ENCODE data around the gene CSNK1A1L.

CSNK1A1L gene

DNA sequence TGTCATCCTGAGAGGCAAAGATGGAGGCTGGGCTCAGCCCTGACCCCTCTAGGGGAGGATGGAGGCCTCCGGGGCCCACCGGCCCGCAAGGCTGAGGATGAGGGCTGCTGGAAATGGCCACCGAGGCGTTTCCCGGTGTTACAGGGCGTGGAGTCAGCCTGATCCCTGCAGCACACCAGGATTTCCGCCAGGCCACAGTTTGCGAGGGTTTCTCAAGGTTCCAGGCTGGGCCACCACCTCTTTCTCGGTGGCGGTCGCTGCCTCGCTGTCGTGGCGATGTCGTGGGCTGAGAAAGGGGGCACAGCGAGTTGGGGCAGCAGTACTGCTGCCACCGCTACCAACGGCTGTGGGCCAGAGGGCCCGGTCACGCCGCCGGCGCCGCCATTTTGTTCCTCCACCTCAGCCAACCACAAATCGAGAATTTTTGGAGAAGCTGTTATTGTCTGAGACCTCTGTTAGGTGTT, at the start of gene CSNK1A1L:
CSNK1A1L (minus strand) TSS at position 414 of the 464 bp plus-strand sequence; CDS start at position 6, 408 bp downstream.
- no peak for DNase-seq

DNA sequence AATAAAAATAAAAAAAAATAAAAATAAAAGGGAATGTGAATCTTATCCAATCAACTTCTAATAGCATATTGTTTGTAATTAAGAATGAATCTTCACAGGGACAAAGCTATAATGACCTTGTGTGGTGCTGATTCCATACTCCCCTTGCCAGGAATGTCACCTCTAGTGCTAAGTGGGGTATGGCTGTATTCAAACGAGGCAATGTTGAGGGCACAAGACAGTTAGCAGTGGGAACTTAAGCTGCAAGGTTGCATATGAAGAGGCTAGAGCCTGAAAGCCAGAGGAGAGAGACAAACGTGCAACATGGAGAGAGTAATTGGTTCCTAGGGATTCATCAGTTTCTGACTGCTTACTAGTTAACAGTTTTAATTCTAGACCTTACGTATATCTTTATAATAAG, 43.9 kb upstream of the CSNK1A1L start:
- no peak for DNase-seq

DNA sequence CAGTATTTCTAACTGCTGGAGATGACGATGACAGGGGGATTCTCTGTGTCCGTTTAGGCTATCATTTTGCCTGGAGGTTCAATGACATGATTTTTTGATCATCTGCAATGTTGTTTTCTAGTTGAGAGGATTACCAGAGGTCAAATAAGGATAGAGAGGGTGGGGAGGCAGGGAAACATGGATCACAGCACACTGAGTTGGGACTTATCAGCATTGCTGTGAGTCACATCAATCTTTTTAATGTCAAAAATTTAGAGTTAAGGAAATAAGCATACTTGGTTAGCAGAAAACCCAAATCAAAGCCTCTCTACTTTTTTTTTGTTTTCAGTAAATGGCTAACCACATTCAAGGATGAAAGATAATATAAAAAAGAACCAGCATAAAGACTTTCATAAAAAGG, 43.0 kb upstream of the CSNK1A1L start:
- DNase-seq = no peak

DNA sequence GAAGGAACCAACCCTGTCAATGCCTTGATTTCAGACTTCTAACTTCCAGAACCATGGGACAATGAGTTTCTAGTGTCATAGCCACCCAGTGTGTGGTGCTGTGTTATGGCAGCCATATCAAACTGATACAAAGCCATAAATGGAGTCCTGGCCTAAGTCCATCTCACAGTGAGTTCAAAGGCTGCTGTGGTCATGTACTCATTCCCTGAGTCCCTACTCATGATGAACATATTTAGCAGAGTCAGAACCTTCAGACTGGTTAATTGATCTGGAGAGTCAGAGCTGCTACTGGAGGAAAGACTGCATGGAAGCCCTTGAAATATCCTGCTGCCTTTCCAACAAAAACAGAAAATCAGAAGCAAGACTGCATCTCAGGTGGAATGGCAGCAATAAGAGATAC, 39.2 kb upstream of the CSNK1A1L start:
- no peak for DNase-seq

DNA sequence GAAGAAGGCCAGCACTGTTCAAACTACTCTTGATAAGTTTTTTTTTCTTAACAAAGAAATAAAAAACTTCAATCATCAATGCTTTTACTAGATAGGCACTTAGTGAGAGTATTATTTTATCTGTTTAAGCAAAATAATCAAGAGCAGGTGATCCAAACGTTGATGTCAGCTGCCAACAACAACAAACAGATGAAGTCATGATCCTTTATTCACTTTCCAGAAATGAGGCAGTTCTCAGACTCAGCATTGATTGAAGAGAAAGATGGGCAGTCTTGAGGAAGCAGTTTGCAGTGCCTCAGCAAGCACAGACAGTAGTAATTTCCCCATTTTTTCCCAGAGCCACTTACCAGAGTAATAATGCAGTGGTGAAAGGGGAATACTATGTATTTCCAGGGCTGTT, 38.4 kb upstream of the CSNK1A1L start:
- no peak for DNase-seq

DNA sequence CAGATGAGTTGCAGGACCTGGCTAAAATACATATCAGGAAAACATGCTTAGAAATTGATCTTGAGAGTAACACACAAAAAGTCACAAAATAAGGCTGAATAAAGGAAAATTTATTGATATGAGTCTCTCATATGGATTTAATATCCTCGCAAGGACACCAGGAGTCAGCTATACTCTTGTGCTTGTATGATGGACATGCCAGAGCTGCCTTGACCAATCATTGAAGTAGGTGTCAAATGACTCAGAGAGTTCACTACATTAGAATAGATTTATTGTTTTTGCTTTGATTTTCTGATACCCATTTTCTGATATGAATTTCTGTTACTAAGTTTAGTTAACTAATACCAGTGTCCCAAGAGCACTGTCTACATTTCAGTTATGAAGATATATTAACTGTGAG, 37.4 kb upstream of the CSNK1A1L start:
- DNase-seq = no peak

DNA sequence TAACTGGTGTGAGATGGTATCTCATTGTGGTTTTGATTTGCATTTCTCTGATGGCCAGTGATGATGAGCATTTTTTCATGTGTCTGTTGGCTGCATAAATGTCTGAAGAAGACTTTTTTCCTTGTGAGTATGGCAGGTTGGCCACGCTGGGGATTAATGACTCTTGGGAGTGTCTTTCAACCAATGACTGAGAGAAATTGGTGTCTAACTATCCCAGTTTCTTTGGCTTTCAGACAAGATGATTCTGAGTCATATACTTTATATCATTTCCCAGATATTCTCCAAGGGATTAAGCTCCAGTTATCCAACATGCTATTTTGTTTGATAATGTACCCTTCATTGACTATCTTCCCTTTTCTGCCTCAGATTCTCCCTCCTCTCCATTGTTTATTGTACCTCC, 35.5 kb upstream of the CSNK1A1L start:
- DNase-seq = no peak

DNA sequence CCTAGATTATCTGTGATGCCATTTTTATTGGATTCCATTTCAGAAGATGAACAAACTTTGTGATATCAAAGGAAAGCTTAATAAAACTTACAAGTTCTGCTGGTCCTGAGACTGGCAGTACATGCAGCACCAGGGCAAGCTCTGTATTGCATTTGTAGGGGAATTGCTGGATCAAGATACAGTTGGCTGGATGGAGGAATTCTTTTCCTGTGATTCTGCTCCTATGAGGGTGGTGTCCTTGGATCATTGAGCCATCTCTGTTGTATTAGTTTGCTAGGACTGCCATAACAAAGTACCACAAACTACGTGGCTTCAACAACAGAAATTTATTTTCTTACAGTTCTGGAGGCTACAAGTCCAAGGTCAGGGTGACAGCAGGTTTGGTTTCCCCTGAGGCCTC, 33.9 kb upstream of the CSNK1A1L start:
- DNase-seq = no peak

DNA sequence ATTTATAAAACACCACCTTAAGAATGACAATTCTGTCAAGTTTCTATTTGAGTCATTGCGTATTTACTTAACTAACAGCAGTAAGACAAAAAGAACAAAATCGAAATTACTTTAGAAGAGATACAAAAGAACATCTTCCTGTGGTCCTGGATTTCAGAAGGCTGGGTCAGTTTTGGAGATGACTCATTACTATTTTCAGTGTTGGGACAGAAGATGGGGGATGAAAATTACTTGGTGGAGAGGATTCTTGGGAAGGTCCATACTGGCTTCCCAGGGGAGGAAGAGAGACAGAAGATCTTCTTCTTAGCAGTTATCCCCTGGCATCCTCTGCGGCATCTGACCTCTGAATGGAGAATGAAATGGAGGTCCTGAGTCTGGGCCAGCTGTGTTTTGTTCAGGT, 33.5 kb upstream of the CSNK1A1L start:
- DNase-seq = no peak

DNA sequence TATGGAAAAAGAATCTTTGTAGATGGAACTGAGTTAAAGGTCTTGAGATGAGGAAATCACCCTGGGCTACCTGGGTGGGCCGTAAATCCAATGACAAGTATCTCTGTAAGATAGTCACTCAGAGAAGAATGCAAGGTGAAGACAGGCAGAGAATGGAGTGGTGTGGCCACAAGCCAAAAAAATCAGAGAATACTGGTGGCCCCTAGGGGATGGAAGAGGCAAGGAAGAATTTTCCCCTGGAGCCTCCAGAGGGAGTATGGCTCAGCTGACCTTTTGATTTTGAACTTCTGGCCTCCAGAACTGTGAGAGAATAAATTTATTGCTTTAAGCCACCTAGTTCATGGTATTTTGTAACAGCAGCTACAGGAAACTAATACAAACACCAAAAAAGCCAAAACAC, 32.7 kb upstream of the CSNK1A1L start:
- no peak for DNase-seq

DNA sequence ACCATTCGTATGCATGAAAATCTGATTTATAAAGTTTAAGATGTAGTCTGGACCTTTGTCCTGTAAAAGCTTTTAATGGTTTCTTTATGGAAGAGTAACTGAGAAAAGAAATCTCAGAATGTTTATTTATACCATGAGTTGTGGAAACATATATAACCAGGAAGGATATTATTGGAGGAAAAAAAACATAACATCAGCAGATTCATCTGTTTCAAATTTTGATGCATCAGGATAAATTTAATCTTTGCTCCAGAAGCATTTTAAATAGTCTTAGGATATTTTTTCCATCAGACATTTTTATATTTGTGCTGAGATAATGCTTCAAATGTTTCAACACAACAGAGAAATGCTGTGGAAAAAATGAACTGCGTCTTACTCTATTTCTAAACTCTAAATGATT, 31.2 kb upstream of the CSNK1A1L start:
- no peak for DNase-seq

DNA sequence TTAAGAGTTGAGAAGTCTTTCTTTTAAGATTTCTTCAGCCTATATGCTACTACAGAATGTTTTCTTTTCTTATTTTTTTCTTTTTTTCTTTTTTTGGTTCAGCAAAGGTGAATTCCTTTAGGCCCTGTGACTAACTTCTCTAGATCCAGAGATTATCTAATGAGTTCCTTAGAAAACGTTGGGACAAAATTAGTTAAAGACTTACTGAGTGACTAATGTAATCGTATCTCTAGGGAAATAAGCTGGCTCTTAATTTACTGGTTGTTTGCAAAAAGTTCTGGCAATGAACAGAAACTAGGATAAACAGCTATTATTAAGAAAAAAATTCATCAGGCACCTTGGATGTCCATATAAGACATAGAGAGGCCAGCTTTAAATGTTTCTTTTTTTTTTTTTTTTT, 30.7 kb upstream of the CSNK1A1L start:
- DNase-seq = no peak

DNA sequence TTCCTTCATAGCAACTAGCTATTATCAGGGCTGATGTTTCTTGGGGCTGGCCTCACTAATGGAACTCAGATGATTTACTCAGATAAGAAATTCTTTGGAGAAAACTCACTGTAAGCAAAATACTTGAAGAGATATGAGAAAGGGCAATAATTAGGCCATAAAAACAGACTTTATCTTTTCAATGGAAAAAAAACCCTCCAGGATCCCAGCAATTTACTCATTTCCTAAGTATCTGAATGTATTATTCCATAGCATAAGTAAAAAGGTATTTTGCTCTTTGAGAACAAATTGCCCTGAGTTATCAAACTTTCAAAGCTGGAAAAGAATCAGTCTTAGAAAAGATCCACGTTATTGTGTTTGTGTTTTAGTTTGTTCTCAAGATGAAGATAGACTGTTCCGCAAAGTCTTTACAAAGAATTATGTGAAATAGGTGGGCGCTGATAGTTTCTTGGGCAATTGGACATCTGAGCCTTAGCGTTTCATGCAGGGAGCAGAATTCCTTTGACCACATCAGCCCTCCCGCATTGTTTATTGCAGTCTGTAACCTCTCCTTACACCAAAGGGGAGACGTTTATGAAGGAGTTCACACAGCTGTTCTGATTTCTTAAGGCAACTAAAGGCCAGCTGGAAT, 29.1 kb upstream of the CSNK1A1L start:
- no peak for DNase-seq

DNA sequence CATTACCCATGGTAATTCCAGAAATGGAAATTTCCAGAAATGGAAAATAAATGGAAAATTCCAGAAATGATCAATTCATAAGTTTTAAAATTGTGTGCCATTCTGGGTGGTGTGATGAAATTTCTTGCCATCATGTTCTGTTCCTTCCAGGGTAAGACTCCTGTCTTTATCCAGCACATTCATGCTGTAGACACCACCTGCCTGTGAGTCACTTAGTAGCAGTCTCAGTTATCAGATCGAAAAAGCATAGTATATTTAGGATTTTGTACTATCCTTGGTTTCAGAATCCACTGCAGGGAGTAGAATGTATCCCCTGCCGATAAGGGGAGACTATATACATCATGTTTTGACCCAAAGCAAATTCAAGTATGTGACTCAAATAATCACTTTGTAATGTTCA, 26.7 kb upstream of the CSNK1A1L start:
- no peak for DNase-seq

DNA sequence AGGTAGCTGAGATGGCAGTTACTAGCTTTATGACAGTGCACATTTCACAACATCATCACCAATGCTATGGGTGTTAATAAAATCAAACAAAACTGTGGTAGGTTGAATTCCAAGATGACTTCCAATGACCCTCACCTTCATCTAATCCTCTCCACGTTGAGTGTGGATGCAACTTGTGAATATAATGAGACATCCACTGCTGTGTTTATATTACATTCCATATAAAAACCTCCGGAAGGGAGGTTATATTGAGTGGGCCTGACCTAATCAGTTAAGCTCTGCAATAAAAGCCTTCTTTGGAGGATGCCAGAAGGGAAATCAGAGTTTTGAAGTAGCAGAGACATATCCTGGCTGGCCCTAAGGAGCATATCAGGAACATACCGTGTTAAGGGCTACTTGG, 25.6 kb upstream of the CSNK1A1L start:
- DNase-seq = no peak

DNA sequence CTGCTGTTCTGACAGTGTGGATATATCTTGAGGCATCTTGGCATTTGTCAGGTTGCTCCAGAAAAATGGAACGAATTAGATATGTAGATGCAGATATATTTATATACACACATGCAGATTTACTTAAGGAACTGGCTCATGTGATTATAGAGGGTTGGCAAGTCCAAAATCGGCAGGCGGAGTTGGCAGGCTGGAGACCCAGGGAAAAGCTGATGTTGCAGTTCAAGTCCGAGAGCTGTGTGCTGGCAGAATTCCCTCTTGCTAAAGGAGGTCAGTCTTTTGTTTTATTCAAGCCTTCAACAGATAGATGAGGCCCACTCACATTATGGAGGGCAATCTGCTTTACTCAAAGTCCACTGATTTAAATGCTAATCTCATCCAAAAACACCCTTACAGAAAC, 24.4 kb upstream of the CSNK1A1L start:
- DNase-seq = no peak

DNA sequence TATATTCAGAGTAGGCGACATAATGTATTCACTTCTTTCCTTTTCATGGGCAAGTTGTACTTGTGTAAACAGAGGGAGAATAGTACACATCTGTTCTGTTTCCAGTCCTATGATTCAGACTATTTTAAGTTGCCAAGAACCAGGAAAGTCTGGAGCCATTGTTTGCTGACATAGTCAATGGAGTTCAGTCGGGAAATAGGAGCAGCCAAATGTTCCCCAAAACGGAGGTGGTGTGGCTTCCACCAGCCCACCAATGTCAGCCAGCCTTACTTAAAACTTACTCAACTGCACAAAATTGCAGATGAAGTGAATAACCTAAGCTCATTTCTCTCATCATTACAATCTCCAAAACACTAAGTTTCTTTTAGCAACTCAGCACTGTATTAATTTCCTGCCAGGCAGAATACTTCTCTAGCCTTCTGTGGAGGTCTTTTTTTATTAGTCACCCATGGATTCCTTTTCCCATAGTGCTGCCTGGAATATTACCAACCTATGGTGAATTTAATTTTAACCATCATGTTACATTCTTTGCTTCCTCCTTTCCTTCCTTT, 22.3 kb upstream of the CSNK1A1L start:
- peak; percentile 21 for DNase-seq

DNA sequence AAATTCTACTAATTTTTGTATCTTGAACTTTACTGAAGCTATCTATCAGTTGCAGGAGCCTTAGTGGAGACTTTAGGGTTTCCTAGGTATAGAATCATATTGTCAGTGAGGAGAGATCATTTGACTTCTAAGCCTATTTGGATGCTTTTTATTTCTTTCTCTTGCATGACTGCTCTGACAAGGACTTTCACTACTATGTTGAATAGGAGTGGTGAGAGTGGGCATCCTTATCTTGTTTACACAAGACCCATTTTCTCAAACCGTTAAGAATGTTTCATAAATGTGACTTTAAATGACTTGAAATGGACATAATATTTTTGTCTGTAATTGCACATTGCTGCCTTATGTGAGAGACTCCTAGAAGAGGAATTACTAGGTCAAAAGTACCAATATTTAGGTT, 17.9 kb upstream of the CSNK1A1L start:
- no peak for DNase-seq

DNA sequence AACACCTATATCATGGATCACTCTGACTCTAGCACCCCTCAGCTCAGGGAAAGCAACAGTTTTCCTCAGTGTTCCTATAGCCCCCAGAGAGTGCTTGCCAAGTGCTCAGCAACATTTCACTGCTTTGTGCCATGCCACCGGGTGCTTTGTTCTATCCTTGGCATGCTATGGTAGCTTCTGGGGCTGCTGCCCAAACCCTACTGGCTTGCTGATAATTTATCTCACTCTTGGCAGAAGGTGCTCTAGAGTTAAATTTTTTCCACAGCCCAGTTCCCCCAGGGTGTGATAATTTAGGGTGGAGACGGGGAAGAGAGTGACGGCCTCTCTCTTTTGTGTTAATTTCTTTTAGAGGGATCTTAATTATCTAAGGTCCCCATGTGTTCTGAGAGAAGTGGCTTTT, 12.6 kb upstream of the CSNK1A1L start:
- no peak for DNase-seq

DNA sequence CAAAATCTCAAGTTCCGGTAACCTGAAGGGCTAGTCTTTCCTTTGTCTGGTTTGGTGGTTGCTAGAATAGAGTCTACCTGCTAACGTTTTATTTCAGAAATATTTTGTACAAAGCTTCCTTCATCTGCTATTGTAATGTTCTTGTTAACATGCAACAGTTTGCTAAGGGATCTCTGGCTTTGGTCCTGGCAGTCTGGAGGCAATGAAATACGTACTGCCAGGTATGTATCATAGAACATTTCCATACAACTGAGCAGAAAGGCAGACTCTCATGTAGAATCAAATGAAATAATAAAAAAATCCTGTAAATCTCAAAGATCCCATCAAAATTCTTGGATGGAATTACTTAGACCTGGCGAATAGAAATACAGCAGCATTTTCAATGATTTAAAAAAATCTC, 8.8 kb upstream of the CSNK1A1L start:
- DNase-seq = no peak

DNA sequence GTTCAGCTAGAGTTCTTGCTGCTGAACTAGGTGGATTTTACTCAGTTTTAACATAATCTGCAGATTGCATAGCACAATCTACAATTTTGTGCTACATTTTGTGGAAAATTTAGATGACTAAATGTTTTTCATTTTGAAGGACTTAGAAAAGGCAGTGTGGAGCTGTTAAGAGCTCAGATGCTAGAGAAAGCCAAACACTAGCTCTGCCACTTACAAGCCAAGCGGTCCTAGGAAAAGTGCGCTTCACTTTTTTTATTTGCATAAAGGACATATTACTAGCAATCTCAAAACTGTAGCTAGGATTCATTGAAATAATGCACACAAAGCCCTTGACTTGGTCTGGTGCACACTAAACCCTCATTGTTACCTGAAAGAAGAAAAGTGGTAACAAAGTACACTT, 8.1 kb upstream of the CSNK1A1L start:
- no peak for DNase-seq

DNA sequence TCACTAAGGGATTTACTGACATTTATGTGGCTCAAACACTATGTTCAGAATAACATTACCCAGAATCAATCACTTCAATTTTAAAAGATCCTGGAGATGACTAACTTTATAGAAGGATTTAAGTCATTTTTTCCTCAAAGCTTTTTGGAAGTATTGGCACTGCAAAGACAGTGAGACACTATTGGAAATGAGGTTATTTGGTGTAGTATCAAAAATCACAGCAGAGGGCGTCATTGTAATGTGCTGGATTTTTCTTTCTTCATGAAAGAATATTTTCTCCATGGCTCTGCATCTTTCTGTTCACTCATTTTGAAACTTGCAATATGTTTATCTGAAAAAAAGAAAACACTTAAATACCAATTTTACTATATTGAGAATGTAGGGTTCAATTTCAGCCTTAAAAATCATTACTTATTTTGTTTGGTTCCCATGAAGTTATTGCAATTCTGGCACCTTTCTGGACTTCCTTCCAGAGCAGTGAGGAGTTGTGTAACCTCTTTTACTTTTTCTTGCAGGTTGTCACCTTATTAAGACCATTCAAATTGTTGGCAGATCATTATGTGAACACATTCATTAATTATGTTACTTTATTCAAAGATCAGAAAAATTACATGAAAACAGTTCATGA, 3.7 kb upstream of the CSNK1A1L start:
- DNase-seq = peak; percentile 24

DNA sequence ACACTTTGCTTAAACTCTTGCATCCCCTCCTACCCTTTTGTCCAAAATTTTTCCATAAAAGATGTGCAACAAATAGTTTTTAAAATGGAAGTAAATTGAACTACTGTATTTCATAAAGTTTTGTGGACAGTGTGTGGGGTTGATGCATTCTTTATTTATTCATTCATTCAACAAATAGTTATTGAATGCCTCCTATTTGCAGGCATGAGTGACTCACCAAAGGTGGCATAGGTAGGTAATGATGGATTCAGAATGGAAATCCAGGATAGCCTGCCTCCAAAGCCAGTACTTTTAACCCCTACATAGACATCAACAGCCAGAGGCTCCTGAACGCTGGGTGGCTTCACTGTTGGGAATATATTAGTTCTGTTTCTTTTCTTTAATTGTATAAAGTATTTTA, 2.4 kb upstream of the CSNK1A1L start:
- DNase-seq = no peak

DNA sequence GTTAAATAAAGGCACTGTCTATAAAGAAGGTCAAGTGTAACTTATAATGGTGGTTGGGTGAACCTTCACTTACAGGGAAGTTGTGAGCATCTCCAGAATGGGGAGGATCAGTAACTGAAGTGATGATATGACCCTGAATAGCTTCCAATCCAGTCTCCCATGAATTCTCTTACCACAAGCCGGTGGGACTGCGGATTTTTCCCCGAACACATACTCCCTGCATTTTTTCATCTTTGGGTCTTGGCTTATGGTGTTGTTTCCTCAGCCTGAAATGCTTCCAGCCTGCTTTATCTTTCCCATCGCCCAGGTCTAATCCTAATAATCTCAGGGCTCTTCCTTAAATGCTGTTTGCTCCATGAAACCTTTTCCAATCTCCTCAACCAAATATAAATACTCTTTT, 2.0 kb upstream of the CSNK1A1L start:
- DNase-seq = no peak

DNA sequence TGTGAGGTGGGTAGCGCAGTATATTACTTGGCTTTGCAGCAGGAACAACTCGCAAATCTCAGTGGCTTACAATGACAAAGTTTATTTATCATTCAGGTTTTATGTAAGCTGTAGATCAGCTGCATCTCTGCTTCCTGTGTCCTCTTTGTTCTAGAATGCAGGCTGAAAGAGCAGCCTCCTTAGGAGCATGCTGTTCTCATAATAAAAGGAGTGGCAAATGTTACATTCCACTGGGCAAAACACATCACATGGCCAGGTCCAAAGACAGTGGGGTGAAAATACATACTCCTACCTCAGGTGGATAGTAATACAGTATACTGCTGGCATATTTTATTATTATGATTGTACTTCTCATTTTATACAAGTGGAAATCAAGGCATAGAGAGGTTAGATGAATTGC, 1.2 kb upstream of the CSNK1A1L start:
- no peak for DNase-seq
